Stimulated activated CD4-positive, alpha-beta T cell treated with anti-CD3 and anti-CD28 coated beads, Interleukin-4, amount 100 ng/mL, for 1 hour (primary cell): ENCODE measurements around the gene LZTR1.
A peak's percentile ranks its signal among the peaks of the same experiment; 100 is the strongest.
"Not testable (repeated sequence)": the region's sequence is repeated elsewhere in the genome, so short reads cannot be mapped to it uniquely, and the experiment has no call there.

Source experiments
- DNase-seq: peaks from one replicate; pipeline ENCODE4 v3.0.0-alpha.2; 2020

Gene LZTR1

GRCh38 chr22:20966883-20967696, 15.0 kb upstream of the LZTR1 start, which contains the start of gene AIFM3:
AIFM3 (plus strand) TSS chr22:20967255; CDS start chr22:20967945, 690 bp downstream.
- DNase-seq: no peak

- no peak for DNase-seq
These were observed 14.3 kb upstream of the LZTR1 start for GRCh38 chr22:20967697-20968211.

- no peak for DNase-seq
These were observed 13.7 kb upstream of the LZTR1 start for GRCh38 chr22:20968281-20968977.

GRCh38 chr22:20970939-20971657, 11.0 kb upstream of the LZTR1 start:
- DNase-seq: no peak

GRCh38 chr22:20972014-20972694, 9.9 kb upstream of the LZTR1 start:
- DNase-seq: not testable (repeated sequence)

GRCh38 chr22:20972933-20973577, 9.0 kb upstream of the LZTR1 start:
- no peak for DNase-seq

GRCh38 chr22:20973634-20974286, 8.3 kb upstream of the LZTR1 start:
- DNase-seq: no peak

GRCh38 chr22:20974336-20974955, 7.7 kb upstream of the LZTR1 start:
- no peak for DNase-seq

- no peak for DNase-seq
These were observed 6.4 kb upstream of the LZTR1 start for GRCh38 chr22:20975541-20976290.

- DNase-seq: no peak
These were observed 5.7 kb upstream of the LZTR1 start for GRCh38 chr22:20976291-20976877.

- DNase-seq: no peak
These were observed 5.1 kb upstream of the LZTR1 start for GRCh38 chr22:20977019-20977418.

- no peak for DNase-seq
These were observed 4.5 kb upstream of the LZTR1 start for GRCh38 chr22:20977516-20978170.

GRCh38 chr22:20978419-20978818, 3.7 kb upstream of the LZTR1 start:
- no peak for DNase-seq

GRCh38 chr22:20979243-20979809, 2.8 kb upstream of the LZTR1 start:
- DNase-seq: peak; percentile 69

GRCh38 chr22:20979940-20980453, 2.1 kb upstream of the LZTR1 start:
- DNase-seq: no peak

- DNase-seq: no peak
These were observed 1.6 kb upstream of the LZTR1 start for GRCh38 chr22:20980523-20980922.

GRCh38 chr22:20980938-20981722, 967 bp upstream of the LZTR1 start:
- no peak for DNase-seq

GRCh38 chr22:20982563-20982882, 426 bp downstream of the LZTR1 start:
- DNase-seq: no peak
